GM12872 (cell line): ENCODE measurements around the gene ZNF804A.

Experiments used
- TF ChIP-seq, protein P1 (sequence below): IDR thresholded peaks from 3 replicates; pipeline ENCODE4 v1.5.1; 2011; ENCODE audit warnings: low read depth, mild to moderate bottlenecking, low read length, moderate library complexity; ENCODE audit not compliant: insufficient read depth

The ZNF804A gene

GRCh38 chr2:184610891-184611290, 12.6 kb downstream of the ZNF804A start:
- TF ChIP-seq, protein P1, sequence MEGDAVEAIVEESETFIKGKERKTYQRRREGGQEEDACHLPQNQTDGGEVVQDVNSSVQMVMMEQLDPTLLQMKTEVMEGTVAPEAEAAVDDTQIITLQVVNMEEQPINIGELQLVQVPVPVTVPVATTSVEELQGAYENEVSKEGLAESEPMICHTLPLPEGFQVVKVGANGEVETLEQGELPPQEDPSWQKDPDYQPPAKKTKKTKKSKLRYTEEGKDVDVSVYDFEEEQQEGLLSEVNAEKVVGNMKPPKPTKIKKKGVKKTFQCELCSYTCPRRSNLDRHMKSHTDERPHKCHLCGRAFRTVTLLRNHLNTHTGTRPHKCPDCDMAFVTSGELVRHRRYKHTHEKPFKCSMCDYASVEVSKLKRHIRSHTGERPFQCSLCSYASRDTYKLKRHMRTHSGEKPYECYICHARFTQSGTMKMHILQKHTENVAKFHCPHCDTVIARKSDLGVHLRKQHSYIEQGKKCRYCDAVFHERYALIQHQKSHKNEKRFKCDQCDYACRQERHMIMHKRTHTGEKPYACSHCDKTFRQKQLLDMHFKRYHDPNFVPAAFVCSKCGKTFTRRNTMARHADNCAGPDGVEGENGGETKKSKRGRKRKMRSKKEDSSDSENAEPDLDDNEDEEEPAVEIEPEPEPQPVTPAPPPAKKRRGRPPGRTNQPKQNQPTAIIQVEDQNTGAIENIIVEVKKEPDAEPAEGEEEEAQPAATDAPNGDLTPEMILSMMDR, result no peak

DNA sequence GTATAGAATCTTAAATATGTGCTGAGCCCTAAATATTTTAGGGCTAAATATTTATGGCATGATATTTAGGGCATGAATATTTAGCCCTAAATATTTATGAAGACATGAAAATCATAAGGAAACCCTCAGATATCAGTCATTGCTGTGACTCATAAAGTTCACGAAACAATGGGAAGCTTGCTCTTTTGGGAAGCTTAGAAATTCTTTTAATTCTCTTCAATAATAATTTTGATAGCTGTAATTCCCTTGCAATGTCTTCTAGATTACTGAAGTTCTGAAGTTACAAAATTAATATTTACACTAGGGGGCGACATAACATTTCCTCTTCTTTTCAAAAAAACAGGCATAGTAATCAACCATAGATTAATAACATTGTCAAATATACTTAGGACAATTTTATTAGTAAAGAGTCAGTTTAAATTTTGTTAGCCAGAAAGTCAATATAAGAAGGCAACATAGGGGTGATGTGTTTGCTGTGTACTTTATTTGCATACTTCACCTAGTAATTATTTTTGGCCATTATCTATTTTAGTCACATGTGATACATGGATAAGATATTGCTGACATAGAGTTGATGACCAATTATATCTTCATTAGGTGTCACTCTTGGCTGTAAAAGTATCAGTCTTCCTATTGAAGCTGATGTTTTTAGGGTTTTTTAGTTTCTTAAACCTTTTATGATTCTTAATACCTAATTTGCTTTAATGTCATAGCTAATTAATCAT, 13.2 kb downstream of the ZNF804A start:
- TF ChIP-seq, protein P1, result peak; percentile 17; the same call in 1 of the 3 replicates

DNA sequence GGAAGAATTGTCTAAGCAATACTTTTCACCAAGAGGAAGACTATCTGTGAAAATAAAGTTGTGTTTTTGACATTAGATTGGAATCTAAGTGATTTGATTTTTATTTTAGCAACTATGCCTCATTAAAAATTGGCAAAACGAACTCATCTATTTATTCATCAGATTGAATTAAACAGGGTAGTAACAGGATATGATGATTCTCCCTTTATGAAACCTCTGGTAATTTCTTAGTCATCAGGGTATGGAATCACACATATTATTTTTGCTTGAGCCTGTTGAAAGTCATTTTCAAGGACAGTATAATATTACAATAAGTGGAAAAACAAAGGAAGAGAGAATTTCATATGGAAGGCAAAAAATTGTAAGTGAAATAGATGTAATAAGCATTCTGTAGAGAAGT, 22.0 kb downstream of the ZNF804A start:
- TF ChIP-seq, protein P1, result no peak

DNA sequence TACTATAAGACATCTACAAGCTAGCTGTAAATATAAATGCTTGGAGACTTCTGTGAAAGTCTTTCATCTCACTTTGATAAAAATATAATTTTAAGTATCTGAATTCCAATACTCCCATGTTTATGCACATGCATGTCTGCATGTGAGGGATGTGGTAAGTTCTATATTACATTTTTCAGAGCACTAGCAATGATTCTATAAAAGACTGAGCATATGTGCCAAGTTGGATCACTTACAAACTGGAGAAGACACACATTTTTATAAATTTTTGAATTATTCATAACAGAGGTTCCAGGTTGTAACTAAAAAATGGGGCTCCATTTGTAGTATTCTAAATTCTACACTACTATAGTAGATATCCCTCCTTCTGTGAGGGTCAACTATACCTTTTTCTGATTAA, 26.0 kb downstream of the ZNF804A start:
- TF ChIP-seq, protein P1, result no peak

- TF ChIP-seq, protein P1, result no peak
Measured at GRCh38 chr2:184628051-184628450, 29.7 kb downstream of the ZNF804A start.

DNA sequence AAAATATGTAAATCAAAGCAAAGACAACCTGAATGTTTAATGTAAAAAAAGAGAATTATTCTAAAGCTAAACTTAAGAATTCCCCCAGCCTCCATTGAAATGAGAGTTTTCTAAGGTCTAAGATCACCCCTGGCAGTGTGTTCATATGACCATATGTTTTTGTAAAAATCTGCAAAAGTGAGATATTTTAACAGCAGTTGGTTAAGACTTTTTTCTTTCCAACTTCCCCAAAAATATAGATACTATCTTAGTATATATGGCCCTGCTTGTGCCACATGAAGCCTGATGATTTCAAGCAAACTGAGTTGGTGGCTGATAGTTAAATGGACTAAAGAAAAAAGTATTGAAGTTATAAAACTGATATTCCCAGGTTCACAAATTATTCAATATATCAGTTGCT, 35.4 kb downstream of the ZNF804A start:
- TF ChIP-seq, protein P1, result no peak

DNA sequence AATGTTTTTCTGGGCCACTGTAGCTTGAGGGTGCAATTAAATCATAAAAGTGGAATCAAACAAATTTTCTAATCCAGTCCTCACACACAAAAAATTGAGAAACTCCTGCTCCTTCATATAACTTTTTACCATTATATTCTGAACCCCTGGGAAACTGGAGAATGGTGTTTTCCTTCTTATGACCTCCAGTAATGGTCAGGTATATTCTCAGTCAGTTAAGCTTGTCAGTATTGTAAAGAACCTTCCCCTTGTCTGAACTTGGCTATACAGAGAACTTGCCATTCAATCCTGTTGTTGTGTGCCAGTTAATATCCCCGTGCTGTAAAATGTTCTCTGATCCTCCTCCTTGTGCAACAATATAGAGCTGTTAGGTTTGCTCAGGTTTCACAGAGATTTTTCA, 39.5 kb downstream of the ZNF804A start:
- TF ChIP-seq, protein P1, result no peak
